ENCODE measurements around the gene PCED1A. TPM values are rescaled to one million over a fixed set of nuclear protein-coding genes. Genes with fewer than 3 reads are reported as not detected.

The PCED1A gene
- total and polyA plus RNA-seq, 8 donors, result 10.3 to 166 (median 44.5) TPM

- no peak overlapping the region for H3K27ac ChIP-seq
- H3K27me3 ChIP-seq, result peaks cover 4 to 81% (median 15%) of the 10 kb centered on the region in 3 donors
- H3K36me3 ChIP-seq, result no peaks in the 10 kb centered on the region
- intact Hi-C loops (cut with DNase I; ENCODE audit: low total_unique reads), result no loop called here
- H3K4me3 ChIP-seq, result no peak overlapping the region
- no peak for DNase-seq
- peaks cover under 1 to 11% (median 9%) of the 10 kb centered on the region in 4 donors for H3K4me1 ChIP-seq
- no peak for TF ChIP-seq POLR2A (IDR thresholded peaks at IDR 0.05)
- TF ChIP-seq EP300 (IDR thresholded peaks at IDR 0.05), result no peak
- TF ChIP-seq, protein P1, sequence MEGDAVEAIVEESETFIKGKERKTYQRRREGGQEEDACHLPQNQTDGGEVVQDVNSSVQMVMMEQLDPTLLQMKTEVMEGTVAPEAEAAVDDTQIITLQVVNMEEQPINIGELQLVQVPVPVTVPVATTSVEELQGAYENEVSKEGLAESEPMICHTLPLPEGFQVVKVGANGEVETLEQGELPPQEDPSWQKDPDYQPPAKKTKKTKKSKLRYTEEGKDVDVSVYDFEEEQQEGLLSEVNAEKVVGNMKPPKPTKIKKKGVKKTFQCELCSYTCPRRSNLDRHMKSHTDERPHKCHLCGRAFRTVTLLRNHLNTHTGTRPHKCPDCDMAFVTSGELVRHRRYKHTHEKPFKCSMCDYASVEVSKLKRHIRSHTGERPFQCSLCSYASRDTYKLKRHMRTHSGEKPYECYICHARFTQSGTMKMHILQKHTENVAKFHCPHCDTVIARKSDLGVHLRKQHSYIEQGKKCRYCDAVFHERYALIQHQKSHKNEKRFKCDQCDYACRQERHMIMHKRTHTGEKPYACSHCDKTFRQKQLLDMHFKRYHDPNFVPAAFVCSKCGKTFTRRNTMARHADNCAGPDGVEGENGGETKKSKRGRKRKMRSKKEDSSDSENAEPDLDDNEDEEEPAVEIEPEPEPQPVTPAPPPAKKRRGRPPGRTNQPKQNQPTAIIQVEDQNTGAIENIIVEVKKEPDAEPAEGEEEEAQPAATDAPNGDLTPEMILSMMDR (IDR thresholded peaks at IDR 0.05), result no peak
- no peak for TF ChIP-seq POLR2AphosphoS5 (IDR thresholded peaks at IDR 0.05)
- H3K9me3 ChIP-seq, result no peaks in the 10 kb centered on the region
- 69 to 84% (median 81%) methylated on average over 10 to 11 of the region's 11 CpGs for WGBS, 5 donors
These were observed 45.5 kb downstream of the PCED1A start for GRCh38 chr20:2794866-2795447.

- Histone ChIP-seq H3K36me3 (no peaks in the 10 kb centered on the region), H3K27me3 (peaks cover 4 to 74% (median 9%) of the 10 kb centered on the region in 3 donors), H3K4me3 (no peak overlapping the region), H3K27ac (no peak overlapping the region), H3K9me3 (no peaks in the 10 kb centered on the region), H3K4me1 (peaks cover 0 to 4% (median 2%) of the 10 kb centered on the region in 4 donors)
- intact Hi-C loops (cut with DNase I; ENCODE audit: low total_unique reads), result no loop called here
- WGBS, 5 donors, result 67 to 82% (median 72%) methylated on average over 22 to 23 of the region's 23 CpGs
- TF ChIP-seq EP300 (IDR thresholded peaks at IDR 0.05) (no peak), POLR2A (IDR thresholded peaks at IDR 0.05) (no peak), POLR2AphosphoS5 (IDR thresholded peaks at IDR 0.05) (no peak)
- TF ChIP-seq, protein P1 (IDR thresholded peaks at IDR 0.05), result no peak
- DNase-seq, result no peak
These were observed 46.2 kb downstream of the PCED1A start for GRCh38 chr20:2794202-2794748.

GRCh38 chr20:2793471-2793870 lies 47.0 kb downstream of the PCED1A start:
- H3K36me3 ChIP-seq, result no peaks in the 10 kb centered on the region
- intact Hi-C loops (cut with DNase I; ENCODE audit: low total_unique reads), result no loop called here
- WGBS, 5 donors, result 78 to 94% (median 91%) methylated on average over 5 to 6 of the region's 6 CpGs
- no peak for TF ChIP-seq EP300 (IDR thresholded peaks at IDR 0.05)
- no peak for TF ChIP-seq POLR2A (IDR thresholded peaks at IDR 0.05)
- TF ChIP-seq POLR2AphosphoS5 (IDR thresholded peaks at IDR 0.05), result no peak
- TF ChIP-seq, protein P1 (IDR thresholded peaks at IDR 0.05), result no peak
- no peaks in the 10 kb centered on the region for H3K4me1 ChIP-seq
- no peak for DNase-seq
- H3K27ac ChIP-seq, result no peak overlapping the region
- no peak overlapping the region for H3K4me3 ChIP-seq
- peaks cover 4 to 66% (median 6%) of the 10 kb centered on the region in 3 donors for H3K27me3 ChIP-seq
- no peaks in the 10 kb centered on the region for H3K9me3 ChIP-seq

Other genes with a start within 250 kb of the PCED1A start
- 100 to 1,000 TPM in 3 of 5 donors, 10 to 100 TPM in 2; 42.4 to 153 (median 103) TPM for gene NOP56, start 188.0 kb downstream of the PCED1A start, total RNA-seq
- 100 to 1,000 TPM in 1 of 3 donors, 10 to 100 TPM in 2; 84.1 to 157 (median 87.8) TPM for gene NOP56, start 188.0 kb downstream of the PCED1A start, polyA plus RNA-seq
- gene IDH3B, start 176.4 kb downstream of the PCED1A start, total RNA-seq, result 100 to 1,000 TPM in 2 of 5 donors, 10 to 100 TPM in 2, 1 to 10 TPM in 1; 1.8 to 134 (median 79.9) TPM
- gene IDH3B, start 176.4 kb downstream of the PCED1A start, polyA plus RNA-seq, result 10 to 100 TPM; 65.2 to 84.6 (median 82.2) TPM
- 10 to 100 TPM in 2 of 5 donors, 1 to 10 TPM in 3; 7.0 to 69.2 (median 8.5) TPM for gene EBF4, start 147.9 kb downstream of the PCED1A start, total RNA-seq
- 10 to 100 TPM; 10.2 to 16.8 (median 15.0) TPM for gene EBF4, start 147.9 kb downstream of the PCED1A start, polyA plus RNA-seq
- gene CPXM1, start 40.0 kb downstream of the PCED1A start, total RNA-seq, result 10 to 100 TPM in 1 of 5 donors, 1 to 10 TPM in 1, not detected in 3; 1.2 to 16.2 TPM
- gene CPXM1, start 40.0 kb downstream of the PCED1A start, polyA plus RNA-seq, result 1 to 10 TPM in 1 of 3 donors, under 1 TPM in 2; 0.50 to 1.2 (median 0.92) TPM
- not detected for gene C20orf141, start 25.7 kb downstream of the PCED1A start, total RNA-seq
- gene C20orf141, start 25.7 kb downstream of the PCED1A start, polyA plus RNA-seq, result not detected
- under 1 TPM in 1 of 5 donors, not detected in 4; 0.18 TPM for gene TMEM239, start 24.3 kb downstream of the PCED1A start, total RNA-seq
- not detected for gene TMEM239, start 24.3 kb downstream of the PCED1A start, polyA plus RNA-seq
- 10 to 100 TPM in 4 of 5 donors, 1 to 10 TPM in 1; 5.8 to 23.7 (median 20.6) TPM for gene VPS16, start 90 bp upstream of the PCED1A start, total RNA-seq
- 10 to 100 TPM; 31.4 to 53.0 (median 42.6) TPM for gene VPS16, start 90 bp upstream of the PCED1A start, polyA plus RNA-seq
- 100 to 1,000 TPM in 1 of 5 donors, 10 to 100 TPM in 4; 19.7 to 157 (median 56.7) TPM for gene PTPRA, start 32.8 kb upstream of the PCED1A start, total RNA-seq
- gene PTPRA, start 32.8 kb upstream of the PCED1A start, polyA plus RNA-seq, result 10 to 100 TPM in 1 of 3 donors, 1 to 10 TPM in 2; 8.1 to 15.9 (median 9.2) TPM
- gene GNRH2, start 203.0 kb upstream of the PCED1A start, total RNA-seq, result 1 to 10 TPM in 1 of 5 donors, not detected in 4; 8.0 TPM
- gene GNRH2, start 203.0 kb upstream of the PCED1A start, polyA plus RNA-seq, result 1 to 10 TPM in 1 of 3 donors, not detected in 2; 1.4 TPM
- 100 to 1,000 TPM in 1 of 5 donors, 10 to 100 TPM in 3, 1 to 10 TPM in 1; 4.5 to 102 (median 34.5) TPM for gene MRPS26, start 205.4 kb upstream of the PCED1A start, total RNA-seq
- 10 to 100 TPM; 65.4 to 82.8 (median 74.3) TPM for gene MRPS26, start 205.4 kb upstream of the PCED1A start, polyA plus RNA-seq
- not detected for gene OXT, start 231.0 kb upstream of the PCED1A start, total RNA-seq
- gene OXT, start 231.0 kb upstream of the PCED1A start, polyA plus RNA-seq, result under 1 TPM in 1 of 3 donors, not detected in 2; 0.45 TPM
- not detected for gene AVP, start 244.1 kb upstream of the PCED1A start, total RNA-seq
- gene AVP, start 244.1 kb upstream of the PCED1A start, polyA plus RNA-seq, result not detected

Data from stomach (tissue), 9 donors.